Endothelial cell of umbilical vein (primary cell): Measurements from ENCODE around the gene NEDD4L.

Source experiments
- EZH2 ChIP-seq: IDR thresholded peaks from 2 replicates; pipeline ENCODE4 v1.6.1; 2012; ENCODE audit warnings: borderline replicate concordance, low read depth, mild to moderate bottlenecking, moderate library complexity, low read length, inconsistent platforms; ENCODE audit not compliant: severe bottlenecking
- GATA2 ChIP-seq: IDR thresholded peaks from 2 replicates; pipeline ENCODE4 v1.7.0; 2011; ENCODE audit warnings: low read depth, mild to moderate bottlenecking, moderate library complexity, mixed read lengths, low read length; ENCODE audit not compliant: insufficient read length, insufficient read depth
- JUN ChIP-seq: IDR thresholded peaks from 2 replicates; pipeline ENCODE4 v1.6.1; 2011; ENCODE audit warnings: borderline replicate concordance, low read depth; ENCODE audit not compliant: insufficient read length, insufficient read depth
- MAX ChIP-seq: IDR thresholded peaks from 2 replicates; pipeline ENCODE4 v1.6.1; 2011; ENCODE audit not compliant: insufficient read depth, insufficient read length
- MYC ChIP-seq: IDR thresholded peaks from one replicate; pipeline ENCODE4 v1.6.1; 2011; ENCODE audit warnings: mild to moderate bottlenecking, low read depth, low read length
- POLR2A ChIP-seq: IDR thresholded peaks from 2 replicates; pipeline ENCODE4 v1.6.1; 2012; ENCODE audit warnings: low read depth, mild to moderate bottlenecking, control low read depth, low read length
- POLR2AphosphoS5 ChIP-seq: IDR thresholded peaks from 2 replicates; pipeline ENCODE4 v1.6.1; 2012; ENCODE audit warnings: low read depth, mild to moderate bottlenecking, control low read depth, low read length, moderate library complexity; ENCODE audit not compliant: insufficient read depth
- TF ChIP-seq, protein P1 (sequence below), 2 donors: IDR thresholded peaks; 1 replicate in 1 of 2; 2 replicates in 1 of 2; pipeline ENCODE4 v1.5.1; 2011; ENCODE audit warnings: low read length in 2 of 2, mild to moderate bottlenecking in 2 of 2, moderate library complexity in 2 of 2, control low read depth in 1 of 2, inconsistent platforms in 1 of 2, low read depth in 1 of 2; ENCODE audit not compliant: insufficient read depth in 1 of 2; ENCODE audit errors: extremely low read depth in 1 of 2

DNA sequence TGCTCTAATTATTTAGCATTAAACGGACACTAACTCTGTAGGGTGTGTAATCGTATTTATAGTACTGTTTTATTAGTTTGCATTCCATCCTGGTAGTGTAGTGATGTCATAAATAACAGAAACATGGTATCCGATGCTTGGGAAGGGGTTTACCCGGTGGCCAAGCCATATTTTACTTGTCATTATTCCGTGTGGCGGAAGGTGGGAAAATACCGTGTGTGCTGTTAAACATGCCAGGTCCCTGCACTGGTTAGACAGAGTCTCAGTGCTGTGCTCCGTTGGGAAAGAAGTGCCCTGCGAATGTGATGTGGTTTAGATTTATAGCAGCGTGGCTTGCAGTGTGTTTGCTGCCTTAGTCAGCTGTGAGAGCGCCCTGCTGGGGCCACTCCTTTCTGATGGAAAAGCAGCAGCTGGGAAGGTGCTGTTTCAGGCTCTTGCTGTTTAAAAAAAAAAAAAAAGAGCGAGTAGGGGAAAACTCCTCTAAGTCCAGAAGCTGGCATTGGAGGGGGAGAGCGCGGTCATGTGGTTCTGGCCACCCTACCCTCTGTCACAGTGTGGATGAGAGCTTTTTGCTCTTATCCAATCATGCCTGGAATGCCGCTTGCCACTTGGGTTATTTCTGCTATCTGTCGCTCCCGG, 211.0 kb downstream of the NEDD4L start:
- TF ChIP-seq, protein P1, sequence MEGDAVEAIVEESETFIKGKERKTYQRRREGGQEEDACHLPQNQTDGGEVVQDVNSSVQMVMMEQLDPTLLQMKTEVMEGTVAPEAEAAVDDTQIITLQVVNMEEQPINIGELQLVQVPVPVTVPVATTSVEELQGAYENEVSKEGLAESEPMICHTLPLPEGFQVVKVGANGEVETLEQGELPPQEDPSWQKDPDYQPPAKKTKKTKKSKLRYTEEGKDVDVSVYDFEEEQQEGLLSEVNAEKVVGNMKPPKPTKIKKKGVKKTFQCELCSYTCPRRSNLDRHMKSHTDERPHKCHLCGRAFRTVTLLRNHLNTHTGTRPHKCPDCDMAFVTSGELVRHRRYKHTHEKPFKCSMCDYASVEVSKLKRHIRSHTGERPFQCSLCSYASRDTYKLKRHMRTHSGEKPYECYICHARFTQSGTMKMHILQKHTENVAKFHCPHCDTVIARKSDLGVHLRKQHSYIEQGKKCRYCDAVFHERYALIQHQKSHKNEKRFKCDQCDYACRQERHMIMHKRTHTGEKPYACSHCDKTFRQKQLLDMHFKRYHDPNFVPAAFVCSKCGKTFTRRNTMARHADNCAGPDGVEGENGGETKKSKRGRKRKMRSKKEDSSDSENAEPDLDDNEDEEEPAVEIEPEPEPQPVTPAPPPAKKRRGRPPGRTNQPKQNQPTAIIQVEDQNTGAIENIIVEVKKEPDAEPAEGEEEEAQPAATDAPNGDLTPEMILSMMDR (IDR thresholded peaks at IDR 0.05; ENCODE audit: extremely low read depth in 1 of 2, insufficient read depth in 1 of 2, low read depth in 1 of 2, low read length in 2 of 2) = no peak
- no peak for TF ChIP-seq MYC
- TF ChIP-seq GATA2 = no peak
- TF ChIP-seq JUN = no peak
- TF ChIP-seq POLR2AphosphoS5 = no peak
- no peak for TF ChIP-seq POLR2A
- TF ChIP-seq EZH2 = no peak
- no peak for TF ChIP-seq MAX
